Aorta (tissue), 5 donors: ENCODE results near the gene PITX1. TPM values are rescaled to one million over a fixed set of nuclear protein-coding genes. Genes with fewer than 3 reads are reported as not detected.

Experiments
- ATAC-seq: fragments of 200-7000 bp; cut with Tn5 transposase; one replicate; pipeline ENCODE4 v1.9.1; 2022; ENCODE audit warnings: moderate library complexity; ENCODE audit not compliant: low FRiP score
- DNase-seq, 2 donors: peaks; one replicate each; pipeline ENCODE4 v3.0.0-alpha.2; 2020
- H3K27ac ChIP-seq, 2 donors: one replicate each; pipeline ENCODE4 v1.5.1; 2013; ENCODE audit warnings: low read length in 2 of 2, mild to moderate bottlenecking in 2 of 2, moderate library complexity in 2 of 2, control low read depth in 1 of 2, inconsistent platforms in 1 of 2, low read depth in 1 of 2
- H3K27me3 ChIP-seq, 2 donors: one replicate each; pipeline ENCODE4 v1.6.1; 2013; ENCODE audit warnings: control low read depth in 1 of 2, low read length in 1 of 2, mild to moderate bottlenecking in 1 of 2, moderate library complexity in 1 of 2; ENCODE audit not compliant: insufficient read depth in 2 of 2, control insufficient read depth in 1 of 2
- H3K36me3 ChIP-seq, 2 donors: one replicate each; pipeline ENCODE4 v1.6.1; 2013; ENCODE audit warnings: control low read depth in 1 of 2, low read length in 1 of 2, mild to moderate bottlenecking in 1 of 2; ENCODE audit not compliant: insufficient read depth in 2 of 2, control insufficient read depth in 1 of 2
- H3K4me1 ChIP-seq, 2 donors: one replicate each; pipeline ENCODE4 v1.6.1; 2013; ENCODE audit warnings: low read length in 2 of 2, control low read depth in 1 of 2, mild to moderate bottlenecking in 1 of 2, moderate library complexity in 1 of 2; ENCODE audit not compliant: insufficient read depth in 2 of 2, control insufficient read depth in 1 of 2
- H3K4me3 ChIP-seq, 2 donors: one replicate each; pipeline ENCODE4 v1.5.1; 2013; ENCODE audit warnings: low read length in 2 of 2, control low read depth in 1 of 2, mild to moderate bottlenecking in 1 of 2
- H3K9me3 ChIP-seq: one replicate; pipeline ENCODE4 v1.6.1; 2013; ENCODE audit warnings: mild to moderate bottlenecking, low read length; ENCODE audit not compliant: control insufficient read depth
- whole genome bisulfite sequencing, 2 donors: extraction: QIAGEN DNeasy Blood & Tissue Kit; methylation state at CpG; one replicate each; pipeline ENCODE4 v1.1.7; 2013; 5-methylcytosine and 5-hydroxymethylcytosine counted together
- intact Hi-C, 2 donors: fragments of 100-400 bp; cut with DNase I; formaldehyde crosslinking; loops; one replicate each; pipeline versions ENCODE4 v1.14.2 to v1.15.0; 2022
- polyA plus RNA-seq, 2 donors: library from polyadenylated mRNA; stranded (reverse); fragments of 200-250 nt; gene quantifications; one replicate each; pipeline ENCODE4 v1.2.3, GENCODE V29; 2013
- total RNA-seq, 2 donors: library from RNA; stranded (reverse); fragmentation: NEBNext Ultra II Directional; extraction: Animal tissue kit (Norgen Biotek cat#: 25700); gene quantifications; one replicate each; pipeline ENCODE4 v1.2.1, GENCODE V29; 2021
- donor health status: healthy with polysubstance abuse.
- donor health status: Bipolar disorder and iron deficiency.
- donor health status: DM: no; HTN: no; CAD: no.
- donor health status: DM: no; HTN: no; CAD: no.
- donor health status: DM: yes; HTN: yes; CAD: no.

Gene PITX1
- total and polyA plus RNA-seq, 4 donors, result 0.39 to 2.3 (median 0.49) TPM; not detected in 1

DNA sequence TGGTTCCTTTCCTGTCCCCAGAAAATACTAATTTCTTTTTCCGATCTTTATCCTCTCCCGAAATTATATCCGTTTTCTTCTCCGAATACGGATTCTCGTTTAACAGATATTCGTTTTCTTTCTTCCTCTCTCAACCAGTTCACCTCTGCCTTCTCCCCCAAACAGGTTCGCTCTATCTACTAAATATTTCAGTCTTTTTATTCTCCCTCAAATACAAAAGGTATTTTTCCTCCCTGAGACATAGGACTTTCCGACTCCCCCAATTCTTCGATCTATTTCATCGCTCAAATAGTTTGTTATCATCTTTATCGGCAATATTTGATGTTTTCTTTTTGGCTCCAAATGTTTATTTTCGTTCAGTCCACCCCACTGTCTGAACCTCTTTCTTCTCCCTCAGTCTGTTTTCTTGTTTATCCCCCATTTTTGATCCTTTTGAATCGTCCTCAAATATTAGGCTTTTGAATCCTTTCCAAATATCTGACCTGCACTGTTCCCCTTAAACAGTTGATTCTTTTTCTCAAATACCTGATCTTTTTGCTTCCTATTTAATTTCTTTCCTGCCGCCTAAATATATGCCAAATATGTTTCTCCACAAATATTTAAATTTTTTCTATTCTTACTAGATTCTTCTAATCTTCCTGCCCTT, 4.4 kb downstream of the PITX1 start:
- intact Hi-C loops, result no loop called here
- Histone ChIP-seq H3K9me3 (no peaks in the 10 kb centered on the region), H3K4me3 (no peak overlapping the region), H3K27me3 (no peaks in the 10 kb centered on the region), H3K4me1 (no peaks in the 10 kb centered on the region), H3K27ac (no peak overlapping the region), H3K36me3 (no peaks in the 10 kb centered on the region)
- ATAC-seq, result no peak
- DNase-seq, result no peak
- 17 to 24% methylated on average over 15 of the region's 15 CpGs for WGBS, 2 donors

DNA sequence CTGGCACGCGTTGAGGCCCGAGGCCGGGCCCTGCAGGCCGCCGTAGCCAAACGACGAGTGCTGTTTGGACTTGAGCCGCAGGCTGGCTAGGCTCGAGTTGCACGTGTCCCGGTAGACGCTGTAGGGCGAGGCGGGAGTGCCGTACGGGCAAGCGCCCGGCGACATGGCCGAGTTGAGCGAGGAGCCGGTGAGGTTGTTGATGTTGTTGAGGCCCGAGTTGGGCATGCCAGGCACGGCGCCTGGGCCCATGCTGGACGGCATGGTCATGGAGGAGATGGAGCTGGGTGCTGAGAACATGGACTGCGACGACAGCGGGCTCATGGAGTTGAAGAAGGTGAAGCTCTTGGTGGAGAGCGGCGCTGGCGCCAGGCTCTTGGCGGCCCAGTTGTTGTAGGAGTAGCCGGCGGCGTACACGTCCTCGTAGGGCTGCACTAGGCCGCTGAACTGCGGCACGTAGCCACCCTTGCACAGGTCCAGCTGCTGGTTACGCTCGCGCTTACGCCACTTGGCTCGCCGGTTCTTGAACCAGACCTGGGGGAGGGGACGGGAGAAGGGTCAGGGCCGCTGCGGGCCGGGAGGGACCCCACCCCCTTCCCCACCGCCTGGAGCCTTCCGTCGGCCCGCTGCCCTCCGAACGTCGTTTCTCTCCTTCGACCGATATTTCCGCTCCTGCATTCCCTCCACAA, 5.1 kb downstream of the PITX1 start:
- Histone ChIP-seq H3K27me3 (no peaks in the 10 kb centered on the region), H3K36me3 (no peaks in the 10 kb centered on the region), H3K27ac (no peak overlapping the region), H3K4me1 (no peaks in the 10 kb centered on the region), H3K9me3 (no peaks in the 10 kb centered on the region), H3K4me3 (no peak overlapping the region)
- WGBS, 2 donors, result 19 to 23% methylated on average over 62 of the region's 62 CpGs
- no peak for DNase-seq
- no peak for ATAC-seq
- intact Hi-C loops, result no loop called here

DNA sequence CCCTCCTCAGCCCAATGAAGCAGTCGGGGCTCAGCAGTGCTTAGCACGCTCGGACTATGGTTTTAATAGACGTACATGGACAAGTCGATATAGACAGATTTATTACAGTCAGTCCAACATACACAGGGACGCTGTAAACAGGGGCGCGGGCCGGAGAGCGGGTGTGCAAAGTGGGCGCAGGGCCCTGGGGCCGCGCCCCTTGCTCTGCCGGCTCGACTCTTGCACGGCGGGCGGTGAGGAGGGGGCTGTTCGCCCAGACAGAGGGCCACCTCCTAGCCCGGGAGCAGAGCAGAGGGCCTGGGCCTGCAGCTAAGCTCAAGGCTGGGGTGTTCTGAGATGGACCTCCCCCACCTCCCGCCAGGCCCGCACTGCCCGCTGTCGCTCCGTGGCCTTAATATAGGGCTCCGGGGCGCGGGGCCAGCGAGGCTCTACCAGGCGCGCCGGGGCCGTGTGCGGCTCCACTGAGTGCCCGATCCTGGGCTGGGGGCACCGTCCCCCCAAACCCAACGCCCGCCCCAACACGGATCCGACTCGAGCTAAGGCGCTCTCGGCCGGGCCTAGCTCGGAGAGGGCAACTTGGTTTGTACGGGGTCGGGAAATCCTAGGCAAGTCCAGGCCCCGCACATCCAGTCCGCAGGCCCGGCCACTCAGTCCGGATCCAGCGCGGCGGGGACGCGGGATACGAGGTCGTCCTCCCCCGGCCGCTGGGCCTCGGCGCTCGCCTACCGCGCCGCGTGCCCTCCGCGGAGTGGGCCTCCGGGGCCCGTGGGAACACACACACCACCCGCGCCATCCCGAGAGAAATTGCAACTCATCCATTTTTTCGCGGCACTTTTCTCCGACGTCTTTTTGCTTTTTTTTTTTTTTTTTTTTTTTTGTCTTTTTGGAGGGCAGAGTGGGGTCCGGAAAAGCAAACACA, 6.1 kb downstream of the PITX1 start:
- intact Hi-C loops, result no loop called here

DNA sequence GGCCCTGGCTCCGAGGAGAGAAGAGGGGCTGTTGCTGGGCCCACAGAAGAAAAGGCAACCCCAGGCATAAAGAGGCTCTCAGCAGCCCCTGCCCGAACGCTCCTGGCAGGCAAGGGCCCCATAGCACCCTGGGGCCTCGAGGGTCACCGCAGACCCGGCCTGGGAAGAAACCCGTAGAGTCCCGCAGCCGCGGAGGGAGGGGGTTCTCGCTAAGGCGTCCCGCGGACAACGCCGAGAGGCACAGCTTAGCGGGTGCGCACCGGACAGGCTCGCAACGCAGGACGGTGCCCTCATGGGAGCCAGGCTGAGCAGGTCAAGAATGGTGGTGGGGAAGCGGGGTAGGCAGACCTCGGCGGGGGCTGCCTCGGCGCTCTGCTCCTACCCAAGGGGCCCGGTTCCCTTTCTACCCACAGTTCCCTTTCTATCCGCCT, 6.7 kb downstream of the PITX1 start:
- ATAC-seq (no peak), DNase-seq (no peak)
- H3K27me3 ChIP-seq, result no peaks in the 10 kb centered on the region
- WGBS, 2 donors, result 57 to 69% methylated on average over 28 to 29 of the region's 29 CpGs
- H3K4me1 ChIP-seq, result no peaks in the 10 kb centered on the region
- no peaks in the 10 kb centered on the region for H3K36me3 ChIP-seq
- intact Hi-C loops, result no loop called here
- H3K27ac ChIP-seq, result no peak overlapping the region
- no peaks in the 10 kb centered on the region for H3K9me3 ChIP-seq
- no peak overlapping the region for H3K4me3 ChIP-seq

More for the DNA sequence above, 6.1 kb downstream of the PITX1 start:
- no peaks in the 10 kb centered on the region for H3K9me3 ChIP-seq
- no peak overlapping the region for H3K4me3 ChIP-seq
- H3K27me3 ChIP-seq, result no peaks in the 10 kb centered on the region
- no peaks in the 10 kb centered on the region for H3K36me3 ChIP-seq
- H3K27ac ChIP-seq, result no peak overlapping the region
- DNase-seq (no peak), ATAC-seq (peak; percentile 10)
- no peaks in the 10 kb centered on the region for H3K4me1 ChIP-seq
- WGBS, 2 donors, result 27 to 31% methylated on average over 78 to 79 of the region's 79 CpGs

DNA sequence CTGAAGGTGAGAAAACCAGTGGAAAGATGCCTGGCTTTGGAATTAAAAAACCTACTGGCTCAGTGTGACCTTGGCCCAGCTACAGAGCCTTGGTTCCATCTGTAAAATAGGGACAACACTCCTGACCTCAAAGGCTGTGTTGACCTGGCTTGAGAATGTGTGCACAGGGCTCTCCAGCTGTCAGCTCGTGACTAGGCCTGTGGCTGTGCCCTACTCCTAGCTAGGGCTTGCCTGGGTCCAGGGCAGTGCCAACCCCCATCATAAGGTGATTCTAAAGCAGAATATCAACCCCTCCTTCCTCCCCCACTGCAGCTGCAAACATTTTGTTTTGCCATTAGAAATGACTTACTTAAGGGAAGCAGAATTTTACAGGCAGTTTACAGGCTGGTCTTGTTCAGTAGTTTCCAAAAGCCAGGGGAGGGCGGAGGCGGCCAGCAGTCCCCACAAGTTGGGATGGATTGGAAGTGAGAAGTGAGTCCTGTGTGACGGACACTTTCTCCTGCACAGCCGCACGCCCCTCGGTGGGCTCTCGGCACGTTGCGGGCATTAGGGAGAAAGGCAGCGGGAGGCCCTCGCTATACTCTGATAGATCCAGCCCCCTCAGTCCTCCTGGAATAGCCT, 7.3 kb downstream of the PITX1 start:
- Histone ChIP-seq H3K4me1 (no peaks in the 10 kb centered on the region), H3K4me3 (no peak overlapping the region), H3K27ac (no peak overlapping the region), H3K27me3 (no peaks in the 10 kb centered on the region), H3K9me3 (no peaks in the 10 kb centered on the region), H3K36me3 (no peaks in the 10 kb centered on the region)
- WGBS, 2 donors, result 92 to 97% methylated on average over 12 of the region's 12 CpGs
- peak in 1 of 2 donors; percentile 34 for DNase-seq
- intact Hi-C loops, result no loop called here
- no peak for ATAC-seq

DNA sequence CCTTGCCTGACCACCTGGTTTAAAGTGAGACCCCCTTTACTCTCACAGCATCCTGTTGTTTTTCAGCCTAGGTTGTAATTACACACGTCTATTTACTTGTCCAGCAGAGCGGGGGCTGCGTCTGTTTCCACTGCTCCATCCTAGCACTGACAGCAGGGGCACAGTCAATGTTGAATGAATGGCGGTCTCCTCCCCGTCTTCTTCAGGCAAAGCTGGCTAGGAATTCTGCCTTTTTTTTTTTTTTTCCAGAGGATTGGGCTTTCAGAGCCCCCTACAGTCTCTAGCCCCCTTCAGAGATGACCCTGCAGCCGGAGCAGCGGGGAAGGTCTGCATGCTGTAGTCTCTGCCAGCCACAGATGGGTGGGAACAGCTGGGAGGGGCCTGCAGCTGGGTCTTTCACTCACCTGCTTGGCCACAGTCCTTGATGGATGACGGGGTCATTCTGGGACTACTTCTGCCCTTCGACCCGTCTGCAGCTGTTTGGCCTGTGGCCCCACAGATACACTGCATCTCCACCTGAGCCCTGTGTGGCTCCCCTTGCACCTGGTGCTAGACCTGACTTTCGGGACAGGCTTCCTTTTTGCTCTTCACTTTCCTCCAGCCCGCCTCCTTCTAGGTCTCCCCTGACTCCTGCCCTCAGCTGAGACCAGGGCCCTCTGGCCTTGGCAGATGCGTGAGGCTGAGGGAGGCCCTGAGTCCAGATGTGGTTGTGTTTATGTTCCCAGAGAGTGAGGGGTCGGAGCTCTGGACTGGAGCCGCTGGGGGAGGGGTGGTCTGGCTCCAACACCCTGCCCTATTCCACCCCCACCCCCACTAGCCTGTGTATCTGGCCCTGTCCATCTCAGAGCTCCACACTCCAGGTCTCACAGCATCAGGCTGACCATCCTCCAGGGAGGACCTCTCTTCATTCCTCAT, 8.0 kb downstream of the PITX1 start:
- H3K4me3 ChIP-seq, result no peak overlapping the region
- H3K4me1 ChIP-seq, result no peaks in the 10 kb centered on the region
- H3K9me3 ChIP-seq, result no peaks in the 10 kb centered on the region
- H3K27me3 ChIP-seq, result no peaks in the 10 kb centered on the region
- peak; percentile 24 to 62 for DNase-seq
- 94 to 95% methylated on average over 15 of the region's 15 CpGs for WGBS, 2 donors
- H3K36me3 ChIP-seq, result no peaks in the 10 kb centered on the region
- intact Hi-C loops, result no loop called here
- H3K27ac ChIP-seq, result no peak overlapping the region
- ATAC-seq, result no peak

DNA sequence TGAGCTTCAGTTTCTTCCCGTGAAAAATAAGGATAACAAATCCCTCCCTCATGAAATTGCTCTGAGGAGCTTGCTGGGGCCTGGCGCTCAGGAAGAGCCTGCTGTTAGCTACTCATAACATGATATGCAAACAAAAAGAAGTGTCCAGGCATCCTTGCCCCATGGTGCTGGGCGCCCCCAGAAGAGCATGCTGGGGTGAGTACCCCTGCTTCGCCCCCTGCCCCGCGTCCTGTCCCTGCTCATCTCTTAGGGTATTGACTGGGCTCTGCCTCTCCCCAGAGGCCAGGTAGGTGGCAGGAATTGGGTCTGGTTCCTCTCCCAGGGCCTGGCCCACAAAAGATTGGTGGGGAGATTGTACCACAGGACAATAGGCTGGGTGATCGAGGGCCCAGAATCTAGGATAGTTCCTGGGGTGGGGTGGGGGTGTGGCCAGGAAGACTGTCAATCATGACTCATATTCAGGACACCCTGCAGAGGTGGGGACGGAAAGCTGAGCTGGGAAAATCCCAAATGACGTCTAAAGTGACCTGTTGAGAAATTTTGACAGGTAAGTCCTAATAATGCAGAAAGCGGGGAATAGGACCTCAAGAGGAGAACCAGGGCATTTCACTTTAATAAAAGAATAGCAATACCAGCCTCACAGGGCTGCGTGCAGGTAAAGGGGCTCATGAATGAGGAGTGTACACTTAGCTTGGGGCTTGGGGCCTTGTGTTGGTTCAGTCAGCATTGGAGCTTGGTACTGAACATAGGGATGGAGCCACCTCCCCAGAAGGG, 8.9 kb downstream of the PITX1 start:
- Histone ChIP-seq H3K9me3 (no peaks in the 10 kb centered on the region), H3K4me1 (no peaks in the 10 kb centered on the region), H3K27ac (no peak overlapping the region), H3K27me3 (no peaks in the 10 kb centered on the region), H3K4me3 (no peak overlapping the region), H3K36me3 (no peaks in the 10 kb centered on the region)
- intact Hi-C loops, result no loop called here
- ATAC-seq (no peak), DNase-seq (peak in 1 of 2 donors; percentile 50)
- 96% methylated on average over 11 of the region's 11 CpGs for WGBS, 2 donors
